HepG2 (cell line): Measurements from ENCODE around the gene FXN. TPM values are rescaled to one million over a fixed set of nuclear protein-coding genes. Genes with fewer than 3 reads are reported as not detected.

ENCODE experiments used
- CC2D1A ChIP-seq: sonication (generic); formaldehyde crosslinking; IDR thresholded peaks from 2 replicates; pipeline ENCODE4 v1.8.1; 2023; ENCODE audit warnings: mild to moderate bottlenecking, missing genetic modification reagents
- DNMT3B ChIP-seq: conservative IDR thresholded peaks from 2 replicates; pipeline ENCODE4 v1.6.1; 2016; ENCODE audit warnings: missing biosample characterization, control low read depth
- FOXK2 ChIP-seq: fragments of 450-650 bp; IDR thresholded peaks from 2 replicates; pipeline ENCODE4 v1.6.1; 2016
- HNF4A ChIP-seq: sonication (generic); formaldehyde crosslinking; IDR thresholded peaks from 2 replicates; pipeline ENCODE4 v1.4.0; 2020; ENCODE audit warnings: missing genetic modification reagents
- LRRFIP1 ChIP-seq: sonication (generic); formaldehyde crosslinking; conservative IDR thresholded peaks from 2 replicates; pipeline ENCODE4 v1.4.0; 2020; ENCODE audit warnings: missing genetic modification reagents
- MATR3 ChIP-seq: sonication (generic); formaldehyde crosslinking; IDR thresholded peaks from 2 replicates; pipeline ENCODE4 v1.4.0; 2020; ENCODE audit warnings: missing genetic modification reagents
- NCOR1 ChIP-seq: fragments of 200-600 bp; sonication (generic); IDR thresholded peaks from 2 replicates; pipeline ENCODE4 v1.7.0; 2017; ENCODE audit warnings: antibody characterized with exemption, low read length, borderline replicate concordance
- NFIB ChIP-seq: sonication (generic); formaldehyde crosslinking; IDR thresholded peaks from 2 replicates; pipeline ENCODE4 v1.9.0; 2021; ENCODE audit warnings: missing genetic modification reagents, mild to moderate bottlenecking, borderline replicate concordance
- PAXIP1 ChIP-seq: sonication (generic); formaldehyde crosslinking; conservative IDR thresholded peaks from 2 replicates; pipeline ENCODE4 v1.4.0; 2020; ENCODE audit warnings: mild to moderate bottlenecking, missing genetic modification reagents, moderate library complexity
- RAD21 ChIP-seq: fragments of 450-650 bp; formaldehyde crosslinking; IDR thresholded peaks from 2 replicates; pipeline ENCODE4 v1.5.0; 2020; ENCODE audit warnings: mild to moderate bottlenecking
- RFXANK ChIP-seq: IDR thresholded peaks from 2 replicates; pipeline ENCODE4 v1.6.1; 2016
- SALL1 ChIP-seq: sonication (generic); formaldehyde crosslinking; IDR thresholded peaks from 2 replicates; pipeline ENCODE4 v1.8.0; 2022; ENCODE audit warnings: mild to moderate bottlenecking, missing genetic modification reagents
- USF2 ChIP-seq, 2 experiments: sonication (generic) in 1 of 2; formaldehyde crosslinking in 1 of 2; IDR thresholded peaks; 2 replicates each; pipeline versions ENCODE4 v1.5.1 to v1.6.1; 2011 to 2020; ENCODE audit warnings: borderline replicate concordance in 1 of 2, low read depth in 1 of 2, low read length in 1 of 2, mild to moderate bottlenecking in 1 of 2, missing genetic modification reagents in 1 of 2, moderate library complexity in 1 of 2
- ZFP36L1 ChIP-seq: sonication (generic); formaldehyde crosslinking; IDR thresholded peaks from 2 replicates; pipeline ENCODE4 v1.8.0; 2022; ENCODE audit warnings: mild to moderate bottlenecking, missing genetic modification reagents, moderate library complexity
- ZNF34 ChIP-seq: sonication (generic); formaldehyde crosslinking; IDR thresholded peaks from 2 replicates; pipeline ENCODE4 v1.4.0; 2020; ENCODE audit warnings: mild to moderate bottlenecking, missing genetic modification reagents, borderline replicate concordance
- ZNF503 ChIP-seq: sonication (generic); formaldehyde crosslinking; IDR thresholded peaks from 2 replicates; pipeline ENCODE4 v1.4.0; 2020; ENCODE audit warnings: missing genetic modification reagents
- ZNF607 ChIP-seq: sonication (generic); formaldehyde crosslinking; IDR thresholded peaks from 2 replicates; pipeline ENCODE4 v1.5.1; 2020; ENCODE audit warnings: missing genetic modification reagents, mild to moderate bottlenecking, borderline replicate concordance
- ZNF619 ChIP-seq: sonication (generic); formaldehyde crosslinking; IDR thresholded peaks from 2 replicates; pipeline ENCODE4 v1.4.0; 2020; ENCODE audit warnings: mild to moderate bottlenecking, missing genetic modification reagents
- ZNF674 ChIP-seq: sonication (generic); formaldehyde crosslinking; IDR thresholded peaks from 2 replicates; pipeline ENCODE4 v1.5.0; 2020; ENCODE audit warnings: low read depth, mild to moderate bottlenecking, missing genetic modification reagents
- ZNF772 ChIP-seq: sonication (generic); formaldehyde crosslinking; IDR thresholded peaks from 2 replicates; pipeline ENCODE4 v1.5.0; 2020; ENCODE audit warnings: mild to moderate bottlenecking, missing genetic modification reagents
- ZNF83 ChIP-seq: sonication (generic); formaldehyde crosslinking; IDR thresholded peaks from 2 replicates; pipeline ENCODE4 v1.4.0; 2020; ENCODE audit warnings: missing genetic modification reagents, mild to moderate bottlenecking, borderline replicate concordance
- ZSCAN22 ChIP-seq: sonication (generic); formaldehyde crosslinking; IDR thresholded peaks from 2 replicates; pipeline ENCODE4 v1.4.0; 2020; ENCODE audit warnings: mild to moderate bottlenecking, missing genetic modification reagents
- polyA plus RNA-seq, 8 experiments: library from polyadenylated mRNA; depleted of rRNA in 3 of 8; stranded (reverse) in 7 of 8; unstranded in 1 of 8; fragments of >200 nt; fragmentation: Illumina TruSeq in 4 of 8; extraction: Trizol in 4 of 8; gene quantifications; 2 replicates each; pipeline versions ENCODE4 v1.2.1 to v1.2.3, GENCODE V29; 2011 to 2016; ENCODE audit warnings: low read depth in 4 of 8, missing spikeins in 1 of 8, mixed read lengths in 1 of 8; ENCODE audit not compliant: insufficient read depth in 1 of 8
- total RNA-seq, 5 experiments: library from RNA; depleted of rRNA; stranded (reverse); fragments of >200 nt; fragmentation: Illumina TruSeq; extraction: Trizol; gene quantifications; 2 replicates each; pipeline ENCODE4 v1.2.3, GENCODE V29; 2016; ENCODE audit warnings: low read depth in 1 of 5

Gene FXN
- total and polyA plus RNA-seq, 2 of the 13 experiments (the other 11 are each of a cell fraction or from before 2014, with no cell fraction given), result 24.1 to 26.0 TPM

- TF ChIP-seq ZNF619 (CRISPR knock-in tag), result no peak
- TF ChIP-seq ZNF674, result no peak
- no peak for TF ChIP-seq NFIB (CRISPR knock-in tag)
- no peak for TF ChIP-seq LRRFIP1
- no peak for TF ChIP-seq RFXANK (CRISPR knock-in tag)
- TF ChIP-seq ZNF34 (CRISPR knock-in tag), result no peak
- TF ChIP-seq ZSCAN22 (CRISPR knock-in tag), result no peak
- TF ChIP-seq FOXK2, result no peak
- TF ChIP-seq PAXIP1 (CRISPR knock-in tag), result peak; percentile 70
- TF ChIP-seq ZNF503, result no peak
- TF ChIP-seq ZNF607, result no peak
- TF ChIP-seq MATR3 (CRISPR knock-in tag), result no peak
- no peak for TF ChIP-seq ZNF772 (CRISPR knock-in tag)
- TF ChIP-seq DNMT3B (CRISPR knock-in tag), result no peak
- no peak for TF ChIP-seq USF2 (IDR thresholded peaks at IDR 0.05; ENCODE audit: low read depth, low read length)
- no peak for TF ChIP-seq USF2 (CRISPR knock-in tag; IDR thresholded peaks at IDR 0.05; ENCODE audit: borderline replicate concordance)
- peak; percentile 56 for TF ChIP-seq SALL1 (CRISPR knock-in tag)
- TF ChIP-seq NCOR1, result peak; percentile 66; the same call in 1 of the 2 replicates
- TF ChIP-seq RAD21, result no peak
- TF ChIP-seq HNF4A, result peak; percentile 62; the same call in 1 of the 2 replicates
- no peak for TF ChIP-seq CC2D1A (CRISPR knock-in tag)
- TF ChIP-seq ZFP36L1, result no peak
- no peak for TF ChIP-seq ZNF83 (CRISPR knock-in tag)
These were observed 96.1 kb downstream of the FXN start (continued) for GRCh38 chr9:69131682-69132081.
